Left renal pelvis (tissue), 4 donors: ENCODE data around the gene RPL6. TPM values are rescaled to one million over a fixed set of nuclear protein-coding genes. Genes with fewer than 3 reads are reported as not detected.
"Not testable (repeated sequence)": the region's sequence is repeated elsewhere in the genome, so short reads cannot be mapped to it uniquely, and the experiment has no call there.

ENCODE experiments used
- DNase-seq, 4 donors: peaks; one replicate each; pipeline ENCODE4 v3.0.0-alpha.2; 2013; ENCODE audit warnings: low read depth in 4 of 4, low spot score in 3 of 4
- polyA plus RNA-seq, 4 donors: library from polyadenylated mRNA; unstranded; fragments of 120-200 nt; gene quantifications; one replicate each; pipeline ENCODE4 v1.2.1, GENCODE V29; 2013; ENCODE audit not compliant: insufficient read length in 4 of 4

RPL6 gene
- polyA plus RNA-seq, 4 donors = 2,124 to 2,621 (median 2,305) TPM

DNA sequence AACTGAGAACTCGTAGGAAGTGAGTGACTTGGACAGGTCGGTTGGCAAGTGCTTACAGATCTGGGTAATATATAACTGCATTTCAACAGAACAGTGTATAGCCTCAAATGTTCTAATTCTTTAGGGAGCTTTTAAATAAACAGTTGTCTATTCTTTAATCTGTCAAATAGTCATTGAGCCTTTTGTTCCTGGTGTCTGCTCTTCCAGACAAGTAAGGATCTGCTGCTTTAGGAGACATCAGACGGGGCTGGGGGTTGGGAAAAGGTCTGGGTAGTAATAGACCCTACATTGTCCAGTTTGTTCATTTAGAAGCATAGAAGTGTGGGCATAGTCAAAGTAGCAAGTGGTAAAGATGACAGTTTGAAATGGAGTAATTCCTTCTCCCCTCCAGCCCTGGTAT lies 11.3 kb upstream of the RPL6 start:
- DNase-seq = no peak

GRCh38 chr12:112419297-112420133 lies 10.1 kb upstream of the RPL6 start:
- DNase-seq = peak in 1 of 4 donors; percentile 19

GRCh38 chr12:112418608-112419296 lies 9.3 kb upstream of the RPL6 start, which contains the start of gene PTPN11:
Gene PTPN11 (plus strand): TSS chr12:112418947. CDS start chr12:112419112, 165 bp downstream.
- DNase-seq = peak in 2 of 4 donors; percentile 57 to 73

- DNase-seq = no peak
These were observed 8.8 kb upstream of the RPL6 start for GRCh38 chr12:112418273-112418607.

GRCh38 chr12:112415457-112415856 lies 6.1 kb upstream of the RPL6 start:
- DNase-seq = not testable (repeated sequence)

DNA sequence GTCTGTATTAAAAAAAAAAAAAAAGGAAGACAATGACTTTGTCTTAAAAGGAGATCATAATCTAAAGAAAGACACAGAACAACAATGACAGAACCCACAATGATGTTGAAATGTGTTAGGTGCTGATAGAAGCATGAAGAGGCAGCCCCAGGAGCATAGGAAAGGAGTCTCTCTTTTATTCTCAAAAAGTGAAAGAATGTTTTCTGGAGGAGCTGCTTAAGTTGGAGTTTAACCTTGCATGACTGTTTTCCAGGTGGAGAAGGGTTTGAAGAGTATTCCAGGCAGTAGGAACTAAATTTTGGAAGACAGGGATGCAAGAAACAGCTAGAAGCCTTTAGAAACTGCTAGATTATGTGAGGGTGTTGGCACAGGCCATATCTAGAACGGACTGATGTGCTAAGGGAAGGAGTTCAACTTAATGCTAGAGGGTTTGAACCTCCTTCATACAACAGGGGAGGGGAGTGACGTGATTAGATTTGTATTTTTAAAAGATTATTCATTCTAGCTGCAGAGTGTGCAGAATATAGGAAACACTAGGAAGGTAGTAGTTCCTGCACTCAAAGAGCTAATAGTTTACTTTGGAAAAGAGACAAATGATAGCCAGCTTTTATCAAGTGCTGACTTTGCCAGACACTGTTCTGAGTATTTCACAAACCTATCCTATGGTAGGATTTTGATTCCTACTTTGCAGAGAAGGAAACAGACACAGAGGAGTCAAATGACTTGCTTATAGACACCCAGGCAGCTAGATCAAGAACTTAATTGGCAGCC lies 4.6 kb upstream of the RPL6 start:
- no peak for DNase-seq

GRCh38 chr12:112409906-112410244 lies 470 bp upstream of the RPL6 start:
- no peak for DNase-seq

GRCh38 chr12:112408621-112409020 lies 784 bp downstream of the RPL6 start:
- DNase-seq = no peak

DNA sequence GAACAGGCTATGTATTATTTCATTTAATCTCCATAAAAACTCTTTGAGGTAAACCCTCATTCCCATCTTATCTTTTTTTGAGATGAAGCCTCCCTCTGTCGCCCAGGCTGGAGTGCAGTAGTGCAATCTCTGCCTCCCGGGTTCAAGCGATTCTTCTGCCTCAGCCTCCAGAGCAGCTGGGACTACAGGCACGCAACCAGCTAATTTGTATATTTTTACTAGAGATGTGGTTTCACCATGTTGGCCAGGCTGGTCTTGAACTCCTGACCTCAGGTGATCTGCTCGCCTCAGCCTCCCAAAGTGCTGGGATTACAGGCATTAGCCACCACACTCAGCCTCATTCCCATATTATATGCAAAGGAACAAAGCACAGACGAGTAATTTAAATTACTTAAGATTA lies 1.7 kb downstream of the RPL6 start:
- not testable (repeated sequence) for DNase-seq

DNA sequence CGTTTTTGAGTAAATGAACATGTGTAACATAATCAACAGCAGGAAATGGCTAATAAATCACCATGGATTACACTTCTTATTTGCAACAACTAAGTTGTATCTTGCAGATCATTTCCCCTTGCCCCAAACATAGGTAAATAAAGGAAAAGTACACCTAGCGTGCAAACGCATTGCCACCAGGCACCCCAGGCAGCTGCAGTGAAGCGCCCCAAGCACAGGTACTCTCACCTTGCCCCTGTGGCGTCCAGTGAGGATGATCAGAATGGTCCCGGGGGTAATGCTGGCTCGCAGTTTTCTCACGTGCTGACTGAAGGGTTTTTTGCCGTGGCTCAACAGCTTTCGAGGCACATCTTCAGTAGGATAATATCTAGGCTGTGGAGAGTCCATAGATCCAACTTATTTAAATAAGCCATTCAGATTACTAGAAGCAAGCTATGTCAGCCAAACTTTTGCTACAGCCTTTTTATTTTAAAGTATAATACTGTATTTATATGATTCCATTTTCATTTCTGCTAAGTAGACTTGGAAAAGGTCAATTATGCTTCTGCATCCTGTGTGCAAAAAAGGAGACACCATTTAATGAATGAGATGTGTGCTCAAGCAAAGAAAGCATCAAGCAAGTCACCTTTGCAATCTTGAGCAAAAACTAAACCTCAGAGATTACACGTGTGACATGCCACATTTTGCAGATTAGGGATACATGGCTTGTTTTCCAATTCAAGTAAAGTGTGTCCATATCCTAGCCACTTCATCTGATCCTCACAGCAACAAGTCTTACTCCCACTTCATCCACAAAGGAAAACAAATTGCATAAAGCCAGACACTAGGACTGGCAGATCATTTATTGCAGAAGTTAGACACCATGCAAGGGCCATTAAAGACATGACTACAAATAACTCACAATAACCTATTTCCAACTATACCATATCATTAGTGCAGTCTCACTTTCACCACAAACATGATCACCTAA lies 2.6 kb downstream of the RPL6 start:
- DNase-seq = no peak

GRCh38 chr12:112401903-112402498 lies 7.4 kb downstream of the RPL6 start:
- DNase-seq = no peak

- DNase-seq = no peak
These were observed 8.4 kb downstream of the RPL6 start for GRCh38 chr12:112401054-112401453.

DNA sequence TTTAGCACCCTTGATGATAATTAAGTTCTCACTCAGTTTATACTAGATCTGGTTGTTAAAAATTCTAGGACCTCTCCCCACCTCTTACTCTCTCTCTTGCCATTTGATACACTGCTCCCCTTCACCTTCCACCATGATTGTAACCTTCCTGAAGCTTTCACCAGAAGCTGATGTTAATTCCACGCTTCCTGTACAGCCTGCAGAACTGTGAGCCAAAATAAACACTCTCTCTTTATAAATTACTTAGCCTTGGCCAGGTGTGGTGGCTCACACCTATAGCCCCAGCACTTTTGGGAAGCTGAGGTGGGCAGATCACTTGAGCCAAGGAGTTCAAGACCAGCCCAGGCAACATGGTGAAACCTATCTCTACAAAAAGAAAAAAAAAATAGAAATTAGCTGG lies 16.1 kb downstream of the RPL6 start:
- no peak for DNase-seq

DNA sequence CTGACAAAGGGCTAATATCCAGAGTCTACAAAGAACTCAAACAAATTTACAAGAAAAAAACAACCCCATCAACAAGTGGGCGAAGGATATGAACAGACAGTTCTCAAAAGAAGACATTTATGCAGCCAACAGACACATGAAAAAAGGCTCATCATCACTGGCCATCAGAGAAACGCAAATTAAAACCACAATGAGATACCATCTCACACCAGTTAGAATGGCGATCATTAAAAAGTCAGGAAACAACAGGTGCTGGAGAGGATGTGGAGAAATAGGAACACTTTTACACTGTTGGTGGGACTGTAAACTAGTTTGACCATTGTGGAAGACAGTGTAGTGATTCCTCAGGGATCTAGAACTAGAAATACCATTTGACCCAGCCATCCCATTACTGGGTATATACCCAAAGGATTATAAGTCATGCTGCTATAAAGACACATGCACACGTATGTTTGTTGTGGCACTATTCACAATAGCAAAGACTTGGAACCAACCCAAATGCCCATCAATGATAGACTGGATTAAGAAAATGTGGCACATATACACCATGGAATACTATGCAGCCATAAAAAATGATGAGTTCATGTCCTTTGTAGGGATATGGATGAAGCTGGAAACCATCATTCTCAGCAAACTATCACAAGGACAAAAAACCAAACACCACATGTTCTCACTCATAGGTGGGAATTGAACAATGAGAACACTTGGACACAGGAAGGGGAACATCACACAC lies 19.3 kb downstream of the RPL6 start:
- not testable (repeated sequence) for DNase-seq

DNA sequence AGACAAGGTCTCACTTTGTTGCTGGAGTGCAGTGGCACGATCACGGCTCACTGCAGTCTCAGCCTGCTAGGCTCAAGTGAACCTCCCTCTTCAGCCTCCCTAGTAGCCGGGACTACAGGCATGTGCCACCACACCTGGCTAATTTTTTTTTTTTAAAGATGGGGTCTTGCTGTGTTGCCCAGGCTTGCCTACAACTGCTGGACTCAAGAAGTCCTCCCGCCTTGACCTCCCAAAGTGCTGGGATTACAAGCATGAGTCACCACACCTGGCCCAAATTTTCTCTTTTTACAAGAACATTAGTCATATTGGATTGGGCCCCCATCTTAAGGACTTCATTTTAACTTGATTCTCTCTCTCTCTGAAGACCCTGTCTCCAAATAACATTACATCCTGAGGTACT lies 20.2 kb downstream of the RPL6 start:
- DNase-seq = no peak

GRCh38 chr12:112386726-112387125 lies 22.7 kb downstream of the RPL6 start:
- no peak for DNase-seq

DNA sequence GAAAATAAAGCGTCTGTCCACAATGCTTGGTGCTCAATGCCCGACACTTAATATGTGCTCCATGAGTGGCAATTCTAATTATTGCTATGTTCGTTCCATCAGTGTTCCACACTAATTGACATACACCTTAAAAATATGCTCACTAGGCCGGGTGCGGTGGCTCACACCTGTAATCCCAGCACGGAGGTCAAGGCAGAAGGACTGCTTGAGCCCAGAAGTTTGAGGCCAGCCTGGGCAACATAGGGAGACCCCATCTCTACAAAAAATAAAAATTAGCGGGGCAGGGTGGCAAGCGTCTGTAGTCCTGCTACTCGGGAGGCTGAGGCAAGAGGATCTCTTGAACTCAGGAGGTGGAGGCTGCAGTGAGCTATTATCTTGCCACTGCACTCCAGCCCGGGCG lies 26.5 kb downstream of the RPL6 start:
- DNase-seq = no peak

DNA sequence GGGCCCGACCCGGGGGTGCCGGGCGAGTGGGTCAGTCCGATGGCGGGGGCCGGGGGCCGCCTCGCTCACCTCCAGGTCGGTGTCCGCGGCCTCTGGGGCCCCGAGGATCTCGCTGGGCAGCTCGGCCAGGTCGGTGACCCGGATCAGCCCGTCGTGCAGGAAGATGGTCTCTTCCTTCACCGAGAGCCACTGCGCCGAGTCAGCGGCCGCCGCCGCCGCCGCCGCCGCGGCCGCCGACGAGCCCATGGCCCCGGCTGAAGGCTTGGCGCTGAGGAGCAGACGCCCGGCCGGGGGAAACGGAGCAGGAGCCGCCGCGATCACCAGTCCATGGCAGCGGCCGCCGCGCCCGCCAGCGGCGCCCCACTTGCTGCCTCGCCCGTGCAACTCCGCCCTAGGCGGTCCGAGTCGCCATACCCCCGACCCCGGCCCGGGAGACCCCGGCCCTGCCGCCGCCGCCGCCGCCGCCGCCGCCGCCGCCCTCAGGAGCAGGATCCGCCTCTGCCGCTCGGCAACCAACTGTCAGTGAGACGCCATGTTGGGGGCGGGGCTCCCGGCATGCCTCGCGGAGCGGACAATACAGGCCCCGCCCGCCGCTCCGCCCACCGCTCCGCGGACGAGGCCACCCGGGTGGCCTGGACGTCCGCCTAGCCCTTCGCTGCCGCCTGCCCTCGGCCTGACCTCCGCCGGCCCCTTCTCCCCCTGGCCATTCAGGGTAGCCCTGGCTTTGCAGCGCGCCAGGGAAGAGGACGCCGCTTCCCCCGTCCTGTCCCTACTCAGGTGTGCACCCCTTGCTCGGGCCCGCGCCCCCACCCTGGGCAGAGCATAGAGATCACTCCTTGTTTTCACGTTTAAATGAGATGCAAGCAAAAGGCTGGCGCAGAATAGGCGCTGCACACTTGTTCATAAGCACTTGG lies 27.3 kb downstream of the RPL6 start, which contains the start of gene HECTD4:
HECTD4 (minus strand) TSS at position 549 of the 914 bp plus-strand sequence; CDS start at position 246, 303 bp downstream.
- DNase-seq = peak in 3 of 4 donors; percentile 81 to 84 (median 82)
